Measurements from ENCODE around the gene COX8C.

- TF ChIP-seq CTCF (IDR thresholded peaks at IDR 0.05) (no peak), POLR2A (IDR thresholded peaks at IDR 0.05) (no peak)
Measured at GRCh38 chr14:93319958-93320357, 27.0 kb upstream of the COX8C start.
